A172 (cell line): ENCODE measurements around the gene RTTN. TPM values are rescaled to one million over a fixed set of nuclear protein-coding genes. Genes with fewer than 3 reads are reported as not detected.

Experiments used
- DNase-seq: peaks from one replicate; pipeline ENCODE4 v3.0.0-alpha.2; 2015; ENCODE audit warnings: low spot score
- total RNA-seq: library from RNA; depleted of rRNA; stranded (reverse); fragments of >200 nt; shearing (Covaris generic); gene quantifications from 2 replicates; pipeline ENCODE4 v1.2.3, GENCODE V29; 2014

Gene RTTN
- total RNA-seq, 1 experiment from 2014 or later, result 15.6 TPM

GRCh38 chr18:70025580-70025979 lies 179.9 kb downstream of the RTTN start:
- no peak for DNase-seq

- DNase-seq, result no peak
Measured at GRCh38 chr18:70024829-70025228, 180.7 kb downstream of the RTTN start.

GRCh38 chr18:70024093-70024492 lies 181.4 kb downstream of the RTTN start:
- DNase-seq, result no peak

- no peak for DNase-seq
Measured at GRCh38 chr18:70022636-70023035, 182.9 kb downstream of the RTTN start.

GRCh38 chr18:70021498-70021897 lies 184.0 kb downstream of the RTTN start:
- no peak for DNase-seq

GRCh38 chr18:70021043-70021442 lies 184.4 kb downstream of the RTTN start:
- DNase-seq, result no peak

GRCh38 chr18:70019991-70020390 lies 185.5 kb downstream of the RTTN start:
- DNase-seq, result no peak

GRCh38 chr18:70019136-70019535 lies 186.4 kb downstream of the RTTN start:
- no peak for DNase-seq

- DNase-seq, result no peak
Measured at GRCh38 chr18:70015127-70015526, 190.4 kb downstream of the RTTN start.

- no peak for DNase-seq
Measured at GRCh38 chr18:70005580-70005979, 199.9 kb downstream of the RTTN start.

GRCh38 chr18:70004696-70005095 lies 200.8 kb downstream of the RTTN start:
- DNase-seq, result no peak

- no peak for DNase-seq
Measured at GRCh38 chr18:69999656-70000055, 205.8 kb downstream of the RTTN start.

GRCh38 chr18:69998523-69998987 lies 206.9 kb downstream of the RTTN start:
- DNase-seq, result no peak

GRCh38 chr18:69996951-69997798 lies 208.3 kb downstream of the RTTN start:
- no peak for DNase-seq

- DNase-seq, result no peak
Measured at GRCh38 chr18:69996417-69996816, 209.1 kb downstream of the RTTN start.

- no peak for DNase-seq
Measured at GRCh38 chr18:69995774-69996173, 209.7 kb downstream of the RTTN start.

- DNase-seq, result no peak
Measured at GRCh38 chr18:69992776-69993175, 212.7 kb downstream of the RTTN start.

- DNase-seq, result no peak
Measured at GRCh38 chr18:69987870-69988269, 217.6 kb downstream of the RTTN start.

- no peak for DNase-seq
Measured at GRCh38 chr18:69985239-69985638, 220.2 kb downstream of the RTTN start.

- no peak for DNase-seq
Measured at GRCh38 chr18:69982417-69982816, 223.1 kb downstream of the RTTN start.

- no peak for DNase-seq
Measured at GRCh38 chr18:69981948-69982347, 223.5 kb downstream of the RTTN start.

- no peak for DNase-seq
Measured at GRCh38 chr18:69980982-69981804, 224.3 kb downstream of the RTTN start.

GRCh38 chr18:69980509-69980908 lies 225.0 kb downstream of the RTTN start:
- DNase-seq, result no peak
